Activated effector memory CD4-positive, alpha-beta T cell treated with Interleukin-2 at 50 U/mL for 16 hours (primary cell): ENCODE results near the gene ZNF182.
"Not testable (repeated sequence)": the region's sequence is repeated elsewhere in the genome, so short reads cannot be mapped to it uniquely, and the experiment has no call there.

ENCODE experiments used
- DNase-seq: peaks from one replicate; pipeline ENCODE4 v3.0.0-alpha.2; 2020

The ZNF182 gene

DNA sequence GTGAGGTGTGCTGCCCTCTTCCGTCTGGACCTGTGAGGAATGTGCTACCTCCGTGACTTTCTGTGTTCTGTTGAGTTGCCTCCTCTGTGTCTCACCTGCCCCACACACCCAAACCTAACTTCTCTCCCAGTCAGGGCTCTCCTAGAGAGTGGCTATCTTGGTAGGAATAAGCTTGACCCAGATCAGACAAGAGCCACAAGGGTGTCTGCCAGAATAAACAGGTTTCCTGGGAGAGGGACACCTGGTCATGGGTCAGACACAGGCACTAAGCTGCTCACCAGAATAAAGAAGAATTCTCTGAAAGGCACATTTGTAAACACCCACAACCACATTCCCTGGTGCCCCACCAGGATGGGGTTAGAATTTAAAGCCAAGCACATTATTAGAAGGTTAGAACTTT is 11.1 kb downstream of the ZNF182 start:
- no peak for DNase-seq

- DNase-seq = no peak
Measured at GRCh38 chrX:47992095-47992380, 11.8 kb downstream of the ZNF182 start.

- no peak for DNase-seq
Measured at GRCh38 chrX:47991263-47992094, 12.3 kb downstream of the ZNF182 start.

GRCh38 chrX:47976254-47977151 is 27.3 kb downstream of the ZNF182 start:
- no peak for DNase-seq

DNA sequence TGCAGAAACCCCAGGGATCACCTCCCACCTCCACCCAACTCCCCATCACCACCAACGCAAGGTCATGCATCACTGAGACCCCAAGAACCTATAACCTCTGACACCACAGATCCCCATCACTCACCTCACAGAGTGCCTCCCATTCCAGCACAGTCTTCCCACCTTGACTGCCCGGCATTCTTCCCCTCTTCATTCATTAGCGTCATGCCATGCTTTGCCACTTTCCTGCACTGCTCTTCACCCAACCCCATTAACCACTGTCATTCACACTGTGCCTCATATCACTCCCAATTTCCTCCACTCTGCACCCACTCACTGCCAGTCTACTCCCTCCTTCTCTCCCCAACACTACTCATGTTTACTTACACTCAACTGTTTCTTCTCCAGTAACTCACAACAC is 30.6 kb downstream of the ZNF182 start:
- no peak for DNase-seq

DNA sequence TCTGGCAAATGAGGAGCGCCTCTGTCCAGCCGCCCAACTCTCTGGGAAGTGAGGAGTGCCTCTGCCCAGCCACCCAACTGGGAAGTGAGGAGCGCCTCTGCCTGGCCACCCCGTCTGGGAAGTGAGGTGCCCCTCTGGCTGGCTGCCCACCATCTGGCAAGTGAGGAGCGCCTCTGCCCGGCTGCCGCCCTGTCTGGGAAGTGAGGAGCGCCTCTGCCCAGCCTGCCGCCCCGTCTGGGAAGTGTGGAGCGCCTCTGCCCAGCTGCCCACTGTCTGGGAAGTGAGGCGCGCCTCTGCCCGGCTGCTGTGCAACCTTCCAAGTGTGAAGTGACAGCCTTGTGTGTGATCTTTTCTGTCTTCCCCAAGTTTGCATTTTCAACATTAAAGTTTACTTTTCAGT is 38.3 kb downstream of the ZNF182 start:
- not testable (repeated sequence) for DNase-seq

DNA sequence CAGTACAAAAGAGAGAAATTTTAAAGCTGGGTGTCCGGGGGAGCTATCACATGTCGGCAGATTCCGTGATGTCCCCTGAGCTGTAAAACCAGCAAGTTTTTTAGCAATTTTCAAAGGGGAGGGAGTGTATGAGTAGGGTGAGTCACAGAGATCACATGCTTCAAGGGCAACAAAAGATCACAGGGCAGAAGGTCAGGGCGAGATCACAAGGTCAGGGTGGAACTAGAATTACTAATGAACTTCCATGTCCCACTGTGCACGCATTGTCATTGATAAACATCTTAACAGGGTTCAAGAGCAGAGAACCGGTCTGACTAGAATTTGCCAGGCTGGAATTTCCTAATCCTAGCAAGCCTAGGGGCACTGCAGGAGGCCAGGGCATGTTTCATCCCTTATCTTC is 42.0 kb downstream of the ZNF182 start:
- not testable (repeated sequence) for DNase-seq

DNA sequence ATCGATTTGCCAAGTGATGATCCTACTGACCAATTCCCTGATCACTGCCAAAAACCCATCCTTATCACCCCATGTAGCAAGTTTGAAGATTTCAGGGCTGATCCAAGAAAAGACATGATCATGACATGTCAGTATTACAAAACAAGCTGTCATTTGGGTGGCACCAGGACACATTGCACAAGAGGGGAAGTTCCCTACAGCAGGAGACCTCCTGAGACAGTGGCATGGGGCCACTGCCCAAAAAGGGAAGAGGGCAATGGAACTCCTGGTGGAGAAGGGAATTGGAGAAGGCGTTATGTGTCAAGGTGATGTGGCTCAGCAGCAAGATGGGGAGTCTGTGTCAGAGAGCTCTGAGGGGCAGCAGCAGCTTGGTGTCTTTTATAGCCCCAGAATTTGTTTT is 43.4 kb downstream of the ZNF182 start:
- DNase-seq = no peak

GRCh38 chrX:47958761-47959342 is 44.9 kb downstream of the ZNF182 start:
- DNase-seq = no peak

- DNase-seq = not testable (repeated sequence)
Measured at GRCh38 chrX:47958206-47958605, 45.6 kb downstream of the ZNF182 start.

DNA sequence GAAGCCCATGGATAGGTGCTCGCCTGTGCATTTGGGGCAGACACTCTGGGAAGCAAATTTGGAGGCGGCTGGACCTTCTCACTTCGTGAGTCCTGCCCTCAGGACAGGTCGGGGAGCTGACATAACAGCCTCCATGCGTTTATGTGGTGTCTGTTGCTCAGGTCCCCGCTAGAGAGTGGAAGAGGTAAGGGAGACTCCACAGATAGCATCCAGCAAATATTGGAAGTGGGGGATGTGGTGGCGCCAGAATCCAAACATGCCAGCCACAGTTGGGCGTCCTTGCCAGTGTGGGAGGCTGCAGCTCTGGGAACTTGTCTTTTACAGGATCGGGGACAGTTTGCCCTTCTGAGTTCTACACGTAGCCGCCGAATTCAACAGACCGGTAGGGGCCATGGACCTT is 47.8 kb downstream of the ZNF182 start:
- no peak for DNase-seq

GRCh38 chrX:47955295-47955694 is 48.5 kb downstream of the ZNF182 start:
- DNase-seq = not testable (repeated sequence)

GRCh38 chrX:47941423-47941822 is 62.4 kb downstream of the ZNF182 start:
- no peak for DNase-seq

DNA sequence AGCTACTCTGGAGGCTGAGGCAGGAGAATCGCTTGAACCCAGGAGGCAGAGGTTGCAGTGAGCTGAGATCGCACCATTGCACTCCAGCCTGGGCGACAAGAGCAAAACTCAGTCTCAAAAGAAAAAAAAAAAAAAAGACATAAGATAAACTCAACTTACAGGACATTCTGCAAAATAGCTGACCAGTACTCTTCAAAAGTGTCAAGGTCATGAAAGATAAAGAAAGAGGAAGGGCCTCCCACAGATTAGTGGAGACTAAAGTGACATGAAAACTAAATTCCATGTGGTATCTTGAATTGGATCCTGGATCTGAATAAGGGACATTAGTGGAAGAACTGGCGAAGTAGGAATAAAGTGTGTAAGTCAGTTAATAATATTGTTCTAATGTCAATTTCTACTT is 63.3 kb downstream of the ZNF182 start:
- DNase-seq = no peak

- DNase-seq = no peak
Measured at GRCh38 chrX:47936940-47937317, 66.9 kb downstream of the ZNF182 start.

- DNase-seq = no peak
Measured at GRCh38 chrX:47936224-47936939, 67.4 kb downstream of the ZNF182 start.

DNA sequence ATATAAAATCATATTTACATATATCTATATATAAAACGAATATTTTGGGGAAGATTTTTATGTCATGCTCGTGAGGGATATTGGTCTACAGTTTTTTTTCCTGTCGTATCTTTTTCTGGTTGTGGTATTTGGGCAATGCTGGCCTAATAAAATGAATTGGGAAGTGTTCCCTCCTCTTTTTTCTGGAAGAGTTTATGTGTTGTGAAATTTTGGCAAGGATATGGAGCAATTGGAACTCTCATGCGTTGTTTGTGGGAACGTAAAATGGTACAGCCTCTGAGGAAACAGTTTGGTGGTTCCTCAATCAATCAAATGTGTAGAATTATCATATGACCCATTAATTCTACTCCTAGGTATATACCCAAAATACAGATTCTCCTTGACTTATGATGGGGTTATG is 69.8 kb downstream of the ZNF182 start:
- no peak for DNase-seq

- not testable (repeated sequence) for DNase-seq
Measured at GRCh38 chrX:47931970-47932369, 71.8 kb downstream of the ZNF182 start.

DNA sequence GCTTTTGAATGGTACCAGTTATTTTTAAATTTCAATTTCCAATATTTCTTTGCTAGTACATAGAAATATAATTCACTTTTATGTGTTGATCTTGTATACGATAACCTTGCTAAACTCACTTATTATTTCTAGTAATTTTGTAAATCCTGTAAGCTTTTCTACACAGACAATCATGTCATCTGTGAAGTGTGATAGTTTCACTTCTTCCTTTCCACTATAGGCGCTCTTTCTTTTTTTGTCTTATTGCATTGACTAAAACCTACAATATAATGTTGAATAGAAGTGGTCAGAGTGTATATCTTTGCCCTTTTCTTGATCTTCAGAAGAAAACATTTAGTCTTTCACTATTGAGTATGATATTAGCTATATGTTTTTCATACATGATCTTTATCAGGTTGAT is 76.6 kb downstream of the ZNF182 start:
- DNase-seq = no peak
